ENCODE results near the gene CYP2U1. TPM values are rescaled to one million over a fixed set of nuclear protein-coding genes. Genes with fewer than 3 reads are reported as not detected.
"Not testable (repeated sequence)": the region's sequence is repeated elsewhere in the genome, so short reads cannot be mapped to it uniquely, and the experiment has no call there.

The CYP2U1 gene
- total and polyA plus RNA-seq, 7 experiments from 2014 or later, result 2.8 to 11.4 (median 5.8) TPM

DNA sequence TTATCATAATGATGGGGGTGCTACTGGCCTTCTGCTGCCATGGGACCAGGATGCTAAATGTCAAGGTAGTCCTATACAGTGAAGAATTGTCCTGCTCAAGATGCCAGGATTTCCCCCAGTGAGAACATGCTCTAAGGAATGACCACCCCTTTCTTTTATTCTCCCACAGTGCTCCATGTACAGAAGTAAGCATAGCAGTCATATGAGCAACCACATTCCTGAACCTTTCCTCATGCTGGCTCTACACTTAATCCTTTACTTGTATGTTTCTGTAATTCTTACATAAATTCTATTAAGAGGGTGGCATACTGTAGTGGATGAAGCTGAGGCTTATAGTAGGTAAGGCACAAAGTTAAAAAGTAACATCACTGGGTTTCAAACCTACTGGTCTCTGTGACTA is 20.2 kb downstream of the CYP2U1 start:
- ChIA-PET POLR2A (interaction anchor here (0.9 kb wide), 1 partner anchor 8 kb away, joined by 3 read pairs; no protein-coding TSS in a partner anchor), CTCF (no interaction called here)
- Mint-ChIP-seq H3K36me3 (peaks cover 4 to 58% (median 49%) of the 10 kb centered on the region in 5 donors), H3K9me3 (peaks cover 0 to 16% (median 14%) of the 10 kb centered on the region in 11 donors), H3K27ac (peak overlapping the region in 1 of 9 donors; percentile 46), H3K4me3 (no peak overlapping the region), H3K27me3 (peaks cover 0 to 5% (median 0%) of the 10 kb centered on the region in 5 donors), H3K4me1 (no peaks in the 10 kb centered on the region)
- Histone ChIP-seq H3K27ac (ENCODE audit: low read depth, low read length) (no peak overlapping the region), H3K36me3 (ENCODE audit: control insufficient read depth in 2 of 3, insufficient read depth in 3 of 3, low read length in 3 of 3) (peaks cover 0 to 21% (median 0%) of the 10 kb centered on the region in 3 experiments), H3K9me3 (ENCODE audit: control insufficient read depth in 2 of 3, low read length in 3 of 3) (peaks cover 0 to 8% (median 0%) of the 10 kb centered on the region in 3 experiments), H3K27me3 (ENCODE audit: control insufficient read depth in 2 of 2, insufficient read depth in 2 of 2, low read length in 2 of 2) (no peaks in the 10 kb centered on the region), H3K4me3 (ENCODE audit: low read length) (no peak overlapping the region), H3K4me1 (ENCODE audit: control insufficient read depth in 2 of 2, insufficient read depth in 2 of 2, low read length in 2 of 2) (no peaks in the 10 kb centered on the region)
- no peak for DNase-seq
- ATAC-seq, result no peak
- intact Hi-C loops (cut with micrococcal nuclease), result no loop called here

- no peak for DNase-seq
Measured at GRCh38 chr4:107956011-107956410, 24.7 kb downstream of the CYP2U1 start.

GRCh38 chr4:107966903-107967302 is 35.6 kb downstream of the CYP2U1 start:
- Histone ChIP-seq H3K4me1 (ENCODE audit: control insufficient read depth in 2 of 2, insufficient read depth in 2 of 2, low read length in 2 of 2) (no peaks in the 10 kb centered on the region), H3K27ac (ENCODE audit: low read depth, low read length) (no peak overlapping the region), H3K9me3 (ENCODE audit: control insufficient read depth in 2 of 3, low read length in 3 of 3) (no peaks in the 10 kb centered on the region), H3K36me3 (ENCODE audit: control insufficient read depth in 2 of 3, insufficient read depth in 3 of 3, low read length in 3 of 3) (no peaks in the 10 kb centered on the region), H3K27me3 (ENCODE audit: control insufficient read depth in 2 of 2, insufficient read depth in 2 of 2, low read length in 2 of 2) (no peaks in the 10 kb centered on the region), H3K4me3 (ENCODE audit: low read length) (no peak overlapping the region)
- no peak for ATAC-seq
- CTCF ChIA-PET, result no interaction called here
- no peak overlapping the region for H3K4me3 Mint-ChIP-seq
- POLR2A ChIA-PET, result no interaction called here
- no peaks in the 10 kb centered on the region for H3K36me3 Mint-ChIP-seq
- peaks cover 0 to 3% (median 0%) of the 10 kb centered on the region in 11 donors for H3K9me3 Mint-ChIP-seq
- intact Hi-C loops (cut with micrococcal nuclease), result no loop called here
- peaks cover 0 to 1% (median 0%) of the 10 kb centered on the region in 7 donors for H3K4me1 Mint-ChIP-seq
- peaks cover 0 to 11% (median 5%) of the 10 kb centered on the region in 5 donors for H3K27me3 Mint-ChIP-seq
- no peak overlapping the region for H3K27ac Mint-ChIP-seq
- no peak for DNase-seq

More at GRCh38 chr4:107956011-107956410, 24.7 kb downstream of the CYP2U1 start:
- no peak overlapping the region for H3K27ac ChIP-seq (ENCODE audit: low read depth, low read length)
- ChIA-PET POLR2A (interaction anchor here (0.6 kb wide), 1 partner anchor 1882 kb away, joined by 4 read pairs; no protein-coding TSS in a partner anchor), CTCF (no interaction called here)
- H3K36me3 Mint-ChIP-seq, result peaks cover 4 to 35% (median 31%) of the 10 kb centered on the region in 5 donors
- H3K27ac Mint-ChIP-seq, result no peak overlapping the region
- intact Hi-C loops (cut with micrococcal nuclease), result no loop called here
- H3K9me3 Mint-ChIP-seq, result peaks cover 11 to 35% (median 20%) of the 10 kb centered on the region in 11 donors
- no peaks in the 10 kb centered on the region for H3K4me1 Mint-ChIP-seq
- no peaks in the 10 kb centered on the region for H3K4me1 ChIP-seq (ENCODE audit: control insufficient read depth in 2 of 2, insufficient read depth in 2 of 2, low read length in 2 of 2)
- no peaks in the 10 kb centered on the region for H3K27me3 ChIP-seq (ENCODE audit: control insufficient read depth in 2 of 2, insufficient read depth in 2 of 2, low read length in 2 of 2)
- no peaks in the 10 kb centered on the region for H3K36me3 ChIP-seq (ENCODE audit: control insufficient read depth in 2 of 3, insufficient read depth in 3 of 3, low read length in 3 of 3)
- no peak overlapping the region for H3K4me3 Mint-ChIP-seq
- no peak overlapping the region for H3K4me3 ChIP-seq (ENCODE audit: low read length)
- peaks cover 0 to 11% (median 4%) of the 10 kb centered on the region in 5 donors for H3K27me3 Mint-ChIP-seq
- no peak for ATAC-seq
- H3K9me3 ChIP-seq (ENCODE audit: control insufficient read depth in 2 of 3, low read length in 3 of 3), result peaks cover 0 to 8% (median 0%) of the 10 kb centered on the region in 3 experiments

DNA sequence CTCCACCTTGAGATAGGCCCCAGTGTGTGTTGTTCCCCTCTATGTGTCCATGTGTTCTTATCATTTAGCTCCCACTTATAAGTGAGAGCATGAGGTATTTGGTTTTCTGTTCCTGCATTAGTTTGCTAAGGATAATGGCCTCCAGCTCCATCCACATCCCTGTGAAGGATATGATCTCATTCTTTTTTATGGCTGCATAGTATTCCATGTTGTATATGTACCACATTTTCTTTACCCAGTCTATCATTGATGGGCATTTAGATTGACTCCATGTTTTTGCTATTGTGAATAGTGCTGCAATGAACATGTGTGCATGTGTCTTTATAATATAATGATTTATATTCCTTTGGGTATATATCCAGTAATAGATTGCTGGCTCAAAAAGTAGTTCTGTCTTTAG is 36.2 kb downstream of the CYP2U1 start:
- H3K27me3 Mint-ChIP-seq, result peaks cover 0 to 11% (median 5%) of the 10 kb centered on the region in 5 donors
- H3K9me3 Mint-ChIP-seq; H3K4me1 Mint-ChIP-seq; ATAC-seq; H3K36me3 ChIP-seq (ENCODE audit: control insufficient read depth in 2 of 3, insufficient read depth in 3 of 3, low read length in 3 of 3); H3K4me3 Mint-ChIP-seq; H3K27me3 ChIP-seq (ENCODE audit: control insufficient read depth in 2 of 2, insufficient read depth in 2 of 2, low read length in 2 of 2); H3K27ac ChIP-seq (ENCODE audit: low read depth, low read length); H3K36me3 Mint-ChIP-seq; DNase-seq; H3K4me3 ChIP-seq (ENCODE audit: low read length); H3K9me3 ChIP-seq (ENCODE audit: control insufficient read depth in 2 of 3, low read length in 3 of 3); intact Hi-C loops (cut with micrococcal nuclease); H3K4me1 ChIP-seq (ENCODE audit: control insufficient read depth in 2 of 2, insufficient read depth in 2 of 2, low read length in 2 of 2); POLR2A ChIA-PET; H3K27ac Mint-ChIP-seq: not testable (repeated sequence)
- CTCF ChIA-PET, result interaction anchor here (0.7 kb wide), 1 partner anchor 93 kb away, joined by 3 read pairs; no protein-coding TSS in a partner anchor

DNA sequence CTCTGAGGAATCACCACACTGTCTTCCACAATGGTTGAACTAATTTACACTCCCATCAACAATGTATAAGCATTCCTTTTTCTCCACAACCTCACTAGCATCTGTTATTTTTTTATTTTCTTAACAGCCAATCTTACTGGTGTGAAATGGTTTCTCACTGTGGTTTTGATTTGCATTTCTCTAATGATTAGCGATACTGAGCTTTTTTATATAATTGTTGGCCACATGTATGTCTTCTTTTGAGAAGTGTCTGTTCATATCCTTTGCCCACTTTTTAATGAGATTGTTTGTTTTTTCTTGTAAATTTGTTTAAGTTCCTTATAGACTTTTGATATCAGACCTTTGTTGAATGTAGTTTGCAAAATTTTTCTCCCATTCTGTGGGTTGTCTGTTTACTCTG is 36.6 kb downstream of the CYP2U1 start:
- H3K4me1 Mint-ChIP-seq; intact Hi-C loops (cut with micrococcal nuclease); H3K4me1 ChIP-seq (ENCODE audit: control insufficient read depth in 2 of 2, insufficient read depth in 2 of 2, low read length in 2 of 2); POLR2A ChIA-PET; H3K9me3 ChIP-seq (ENCODE audit: control insufficient read depth in 2 of 3, low read length in 3 of 3); DNase-seq; H3K36me3 Mint-ChIP-seq; H3K27ac ChIP-seq (ENCODE audit: low read depth, low read length); H3K4me3 ChIP-seq (ENCODE audit: low read length); H3K36me3 ChIP-seq (ENCODE audit: control insufficient read depth in 2 of 3, insufficient read depth in 3 of 3, low read length in 3 of 3); H3K27ac Mint-ChIP-seq; H3K27me3 ChIP-seq (ENCODE audit: control insufficient read depth in 2 of 2, insufficient read depth in 2 of 2, low read length in 2 of 2); H3K4me3 Mint-ChIP-seq; ATAC-seq; H3K9me3 Mint-ChIP-seq: not testable (repeated sequence)
- peaks cover 0 to 11% (median 5%) of the 10 kb centered on the region in 5 donors for H3K27me3 Mint-ChIP-seq
- CTCF ChIA-PET, result interaction anchor here (0.7 kb wide), 1 partner anchor 93 kb away, joined by 3 read pairs; no protein-coding TSS in a partner anchor

- Mint-ChIP-seq H3K4me3 (no peak overlapping the region), H3K27me3 (peaks cover 0 to 15% (median 5%) of the 10 kb centered on the region in 5 donors)
Measured at GRCh38 chr4:107970063-107970798, 38.9 kb downstream of the CYP2U1 start.

More at GRCh38 chr4:107970063-107970798, 38.9 kb downstream of the CYP2U1 start:
- no peaks in the 10 kb centered on the region for H3K27me3 ChIP-seq (ENCODE audit: control insufficient read depth in 2 of 2, insufficient read depth in 2 of 2, low read length in 2 of 2)
- intact Hi-C loops (cut with micrococcal nuclease), result no loop called here
- DNase-seq (no peak), ATAC-seq (no peak)
- ChIA-PET CTCF (interaction anchor here (0.6 kb wide), 2 partner anchors 658 to 1849 kb away, joined by 3 to 4 read pairs; no protein-coding TSS in a partner anchor), POLR2A (interaction anchor here (0.6 kb wide), 2 partner anchors 11 to 639 kb away, joined by 3 to 4 read pairs; no protein-coding TSS in a partner anchor)
- no peak overlapping the region for H3K4me3 ChIP-seq (ENCODE audit: low read length)
- H3K27ac ChIP-seq (ENCODE audit: low read depth, low read length), result no peak overlapping the region
- no peaks in the 10 kb centered on the region for H3K9me3 ChIP-seq (ENCODE audit: control insufficient read depth in 2 of 3, low read length in 3 of 3)
- Mint-ChIP-seq H3K36me3 (peaks cover 0 to 4% (median 0%) of the 10 kb centered on the region in 5 donors), H3K4me1 (peaks cover 0 to 5% (median 0%) of the 10 kb centered on the region in 7 donors), H3K27ac (peak overlapping the region in 1 of 9 donors; percentile 62), H3K9me3 (peaks cover 0 to 8% (median 0%) of the 10 kb centered on the region in 11 donors)
- H3K4me1 ChIP-seq (ENCODE audit: control insufficient read depth in 2 of 2, insufficient read depth in 2 of 2, low read length in 2 of 2), result no peaks in the 10 kb centered on the region
- H3K36me3 ChIP-seq (ENCODE audit: control insufficient read depth in 2 of 3, insufficient read depth in 3 of 3, low read length in 3 of 3), result no peaks in the 10 kb centered on the region
